GM18511 (cell line): ENCODE measurements around the gene MDH2.
"Not testable (repeated sequence)": the region's sequence is repeated elsewhere in the genome, so short reads cannot be mapped to it uniquely, and the experiment has no call there.

ENCODE experiments used
- ATAC-seq: cut with Tn5 transposase; IDR thresholded peaks from one replicate; pipeline ENCODE4 v1.9.1; 2021; ENCODE audit warnings: mild to moderate bottlenecking, moderate library complexity; ENCODE audit not compliant: unreplicated experiment

MDH2 gene

GRCh38 chr7:76047305-76047810, 548 bp upstream of the MDH2 start:
- no peak for ATAC-seq

GRCh38 chr7:76048668-76048988, 722 bp downstream of the MDH2 start:
- ATAC-seq = peak; percentile 21

GRCh38 chr7:76049295-76049694, 1.4 kb downstream of the MDH2 start:
- no peak for ATAC-seq

GRCh38 chr7:76050545-76050944, 2.6 kb downstream of the MDH2 start:
- ATAC-seq = no peak

- ATAC-seq = no peak
Measured at GRCh38 chr7:76051840-76052239, 3.9 kb downstream of the MDH2 start.

GRCh38 chr7:76052681-76053080, 4.8 kb downstream of the MDH2 start:
- not testable (repeated sequence) for ATAC-seq

- ATAC-seq = no peak
Measured at GRCh38 chr7:76053461-76053860, 5.6 kb downstream of the MDH2 start.

GRCh38 chr7:76054123-76055120, 6.5 kb downstream of the MDH2 start:
- no peak for ATAC-seq

GRCh38 chr7:76056241-76056640, 8.3 kb downstream of the MDH2 start:
- no peak for ATAC-seq

- ATAC-seq = no peak
Measured at GRCh38 chr7:76057103-76057812, 9.4 kb downstream of the MDH2 start.

- ATAC-seq = no peak
Measured at GRCh38 chr7:76057813-76058145, 9.9 kb downstream of the MDH2 start.

GRCh38 chr7:76058745-76059144, 10.8 kb downstream of the MDH2 start:
- not testable (repeated sequence) for ATAC-seq

GRCh38 chr7:76060842-76061241, 12.9 kb downstream of the MDH2 start:
- ATAC-seq = no peak

- no peak for ATAC-seq
Measured at GRCh38 chr7:76062254-76062653, 14.3 kb downstream of the MDH2 start.

- ATAC-seq = no peak
Measured at GRCh38 chr7:76063114-76063513, 15.2 kb downstream of the MDH2 start.

- ATAC-seq = no peak
Measured at GRCh38 chr7:76063525-76063924, 15.6 kb downstream of the MDH2 start.

- no peak for ATAC-seq
Measured at GRCh38 chr7:76064208-76064970, 16.5 kb downstream of the MDH2 start.

GRCh38 chr7:76065016-76065612, 17.2 kb downstream of the MDH2 start:
- ATAC-seq = no peak

- no peak for ATAC-seq
Measured at GRCh38 chr7:76066716-76067503, 19.0 kb downstream of the MDH2 start.

- ATAC-seq = no peak
Measured at GRCh38 chr7:76069238-76069638, 21.3 kb downstream of the MDH2 start.
